ENCODE measurements around the gene TNRC6B. TPM values are rescaled to one million over a fixed set of nuclear protein-coding genes. Genes with fewer than 3 reads are reported as not detected.

TNRC6B gene
- total RNA-seq, 1 donor, result 35.3 TPM

- H3K4me3 ChIP-seq (ENCODE audit: low read depth, low read length), result no peak overlapping the region
- TF ChIP-seq CTCF (IDR thresholded peaks at IDR 0.05; ENCODE audit: insufficient read depth, low read length), result no peak
- DNase-seq (ENCODE audit: low read depth), result no peak
Observed at GRCh38 chr22:40203572-40203971, 25.8 kb downstream of the TNRC6B start.

DNA sequence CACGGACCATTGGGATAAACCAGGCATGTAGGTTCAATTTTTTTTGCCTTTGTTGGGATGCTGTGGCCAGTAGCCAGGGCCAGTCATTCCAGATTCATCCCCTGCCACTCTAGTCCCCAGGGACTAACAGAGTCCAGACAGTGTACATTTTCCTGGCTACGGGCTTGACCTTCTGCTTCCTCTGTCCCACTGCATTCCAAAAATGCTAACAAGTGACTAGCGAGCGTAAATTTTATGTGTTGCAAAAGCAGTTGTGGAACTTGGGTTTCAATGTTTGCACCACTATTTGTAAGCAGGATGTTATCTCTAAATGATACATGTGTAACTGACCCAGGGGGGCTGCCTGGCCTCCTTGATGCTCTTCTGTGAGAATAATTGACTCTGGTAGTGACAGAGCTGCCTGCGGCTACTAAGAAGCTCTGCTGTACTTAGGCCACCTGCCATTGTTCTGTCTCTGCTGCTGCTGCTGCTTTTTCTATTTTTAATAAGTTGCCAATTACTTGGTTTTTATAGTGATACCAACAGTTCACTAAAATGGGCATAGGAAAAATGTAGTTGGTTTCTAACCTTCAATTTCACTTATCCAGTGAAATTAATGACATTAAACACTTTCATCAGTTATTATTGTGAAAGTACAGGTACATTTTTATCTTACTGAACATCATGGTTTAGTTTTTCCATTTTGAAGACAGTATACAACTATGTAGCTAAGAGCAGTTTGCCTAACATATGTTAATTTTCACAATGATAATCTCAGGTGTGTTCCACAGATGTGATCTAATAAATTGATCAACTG is 26.8 kb downstream of the TNRC6B start:
- no peak for TF ChIP-seq CTCF (IDR thresholded peaks at IDR 0.05; ENCODE audit: insufficient read depth, low read length)
- DNase-seq (ENCODE audit: low read depth), result peak; percentile 72
- H3K4me3 ChIP-seq (ENCODE audit: low read depth, low read length), result no peak overlapping the region

- no peak overlapping the region for H3K4me3 ChIP-seq (ENCODE audit: low read depth, low read length)
- DNase-seq (ENCODE audit: low read depth), result no peak
- no peak for TF ChIP-seq CTCF (IDR thresholded peaks at IDR 0.05; ENCODE audit: insufficient read depth, low read length)
Observed at GRCh38 chr22:40206561-40206960, 28.8 kb downstream of the TNRC6B start.

GRCh38 chr22:40210818-40211217 is 33.1 kb downstream of the TNRC6B start:
- no peak for DNase-seq (ENCODE audit: low read depth)
- no peak for TF ChIP-seq CTCF (IDR thresholded peaks at IDR 0.05; ENCODE audit: insufficient read depth, low read length)
- no peak overlapping the region for H3K4me3 ChIP-seq (ENCODE audit: low read depth, low read length)

GRCh38 chr22:40211476-40212054 is 33.8 kb downstream of the TNRC6B start:
- H3K4me3 ChIP-seq (ENCODE audit: low read depth, low read length), result no peak overlapping the region
- no peak for DNase-seq (ENCODE audit: low read depth)
- TF ChIP-seq CTCF (IDR thresholded peaks at IDR 0.05; ENCODE audit: insufficient read depth, low read length), result no peak

- peak; percentile 55 for DNase-seq (ENCODE audit: low read depth)
- H3K4me3 ChIP-seq (ENCODE audit: low read depth, low read length), result no peak overlapping the region
- TF ChIP-seq CTCF (IDR thresholded peaks at IDR 0.05; ENCODE audit: insufficient read depth, low read length), result no peak
Observed at GRCh38 chr22:40212121-40212520, 34.4 kb downstream of the TNRC6B start.
